HCT116 (cell line): Measurements from ENCODE around the gene ANKRD39.

Source experiments
- ATF3 ChIP-seq: IDR thresholded peaks from 2 replicates; pipeline ENCODE4 v1.6.1; 2012
- CEBPB ChIP-seq: IDR thresholded peaks from 2 replicates; pipeline ENCODE4 v1.6.1; 2012; ENCODE audit warnings: low read depth
- CTCF ChIP-seq, 3 experiments: fragments of 200-600 bp in 1 of 3; sonication (generic) in 1 of 3; IDR thresholded peaks in 2 of 3; conservative IDR thresholded peaks in 1 of 3; 2 replicates each; pipeline ENCODE4 v1.5.1; 2012 to 2017; ENCODE audit warnings: low read depth in 2 of 3, low read length in 2 of 3, antibody characterized with exemption in 1 of 3, borderline replicate concordance in 1 of 3, control low read depth in 1 of 3, mild to moderate bottlenecking in 1 of 3, mixed read lengths in 1 of 3, mixed run types in 1 of 3, moderate library complexity in 1 of 3; ENCODE audit not compliant: insufficient read depth in 1 of 3
- EZH2 ChIP-seq: fragments of 200-600 bp; sonication (generic); IDR thresholded peaks from 2 replicates; pipeline ENCODE4 v1.6.1; 2017; ENCODE audit warnings: antibody characterized with exemption, mixed run types
- JUND ChIP-seq: IDR thresholded peaks from 2 replicates; pipeline ENCODE4 v1.6.1; 2012
- MAX ChIP-seq: IDR thresholded peaks from 2 replicates; pipeline ENCODE4 v1.6.1; 2012
- POLR2A ChIP-seq: IDR thresholded peaks from 2 replicates; pipeline ENCODE4 v1.7.0; 2011; ENCODE audit warnings: borderline replicate concordance; ENCODE audit not compliant: insufficient read depth, insufficient read length; ENCODE audit errors: extremely low read depth
- POLR2AphosphoS5 ChIP-seq: IDR thresholded peaks from 2 replicates; pipeline ENCODE4 v1.6.1; 2011; ENCODE audit warnings: mild to moderate bottlenecking, low read depth, low read length, moderate library complexity
- SIN3A ChIP-seq: IDR thresholded peaks from 2 replicates; pipeline ENCODE4 v1.6.1; 2012; ENCODE audit warnings: low read depth
- YY1 ChIP-seq: IDR thresholded peaks from 2 replicates; pipeline ENCODE4 v1.6.1; 2011; ENCODE audit warnings: low read length, low read depth, moderate library complexity, mild to moderate bottlenecking; ENCODE audit not compliant: insufficient replicate concordance; ENCODE audit errors: extremely low read depth
- ZFX ChIP-seq: fragments of 450-650 bp; IDR thresholded peaks from 2 replicates; pipeline ENCODE4 v1.6.1; 2017
- ZNF274 ChIP-seq: fragments of 200-500 bp; sonication (Bioruptor generic); IDR thresholded peaks from 2 replicates; pipeline ENCODE4 v1.6.1; 2014; ENCODE audit warnings: mild to moderate bottlenecking, low read depth, low read length, inconsistent platforms

- TF ChIP-seq JUND (no peak), CTCF (IDR thresholded peaks at IDR 0.05 in 2 of 3, conservative IDR thresholded peaks at IDR 0.05 in 1 of 3; ENCODE audit: borderline replicate concordance in 1 of 3, insufficient read depth in 1 of 3, low read depth in 2 of 3, low read length in 2 of 3) (peak in 2 of 3 experiments; percentile 72 to 79; a peak in 5 of 6 replicates), POLR2AphosphoS5 (peak; percentile 75), CEBPB (no peak), MAX (peak; percentile 39), SIN3A (no peak), EZH2 (no peak), POLR2A (peak; percentile 28), ZFX (no peak; the same call in 1 of the 2 replicates), YY1 (no peak), ZNF274 (no peak), ATF3 (no peak)
Observed at GRCh38 chr2:96868555-96869280, 10.9 kb upstream of the ANKRD39 start.
